ENCODE measurements around the gene PNMA8C. TPM values are rescaled to one million over a fixed set of nuclear protein-coding genes. Genes with fewer than 3 reads are reported as not detected.

PNMA8C gene
- total RNA-seq, 1 experiment from 2014 or later: not detected

DNA sequence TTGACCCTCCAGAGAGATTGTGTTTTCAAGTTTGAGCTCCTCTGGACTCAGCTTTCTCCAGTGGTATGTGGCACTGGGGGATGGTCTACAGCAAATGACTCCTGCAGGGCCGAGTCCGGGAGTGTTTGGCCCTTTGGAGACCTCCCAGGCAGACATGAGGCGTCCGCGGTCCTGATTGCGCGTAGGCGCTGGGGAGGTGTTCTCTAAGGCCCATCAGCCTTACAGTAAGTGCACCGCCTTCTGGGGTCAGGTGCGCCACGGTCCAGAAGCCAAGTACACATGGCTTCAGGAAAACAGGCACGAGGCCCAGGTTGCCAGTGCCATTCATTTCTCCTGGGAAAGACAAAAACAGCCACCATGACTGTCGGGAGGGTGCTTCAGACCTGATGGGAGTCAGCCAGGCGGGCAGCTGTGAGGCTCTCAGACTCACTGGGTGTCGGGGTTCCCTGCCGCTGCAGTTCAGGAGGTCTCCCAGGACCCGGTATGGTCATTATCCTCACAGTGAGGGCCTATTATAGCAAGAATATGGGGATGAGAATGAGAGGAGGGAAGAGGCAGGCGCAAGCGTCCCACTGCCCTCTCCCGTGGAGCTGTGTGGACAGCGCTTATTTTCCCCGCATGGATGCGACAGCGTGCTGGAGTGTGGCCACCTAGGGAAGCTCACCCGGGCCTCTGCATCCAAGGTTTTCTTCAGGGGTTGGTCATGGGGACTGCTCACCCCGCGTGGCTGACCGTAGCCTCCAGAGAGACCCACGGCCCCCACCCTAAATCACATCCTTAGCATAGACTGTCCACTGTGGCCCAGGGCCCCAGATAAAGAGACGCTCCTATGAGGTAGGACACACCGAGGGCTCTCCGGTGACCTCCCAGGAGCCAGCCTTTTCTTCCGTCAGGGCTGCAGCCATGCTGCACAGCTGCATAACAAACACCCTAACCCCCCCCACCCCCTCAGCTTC, 37.2 kb downstream of the PNMA8C start:
- no peaks in the 10 kb centered on the region for H3F3A ChIP-seq (ENCODE audit: low read length, unreplicated experiment)
- H3K27ac ChIP-seq (ENCODE audit: low read length): no peak overlapping the region
- ATAC-seq (no peak), DNase-seq (no peak)
- TF ChIP-seq EZH2 (IDR thresholded peaks at IDR 0.05; ENCODE audit: low read length, unreplicated experiment): no peak
- no peak for TF ChIP-seq EZH2phosphoT487 (IDR thresholded peaks at IDR 0.05; ENCODE audit: borderline replicate concordance, low read length)
- TF ChIP-seq, protein P1, sequence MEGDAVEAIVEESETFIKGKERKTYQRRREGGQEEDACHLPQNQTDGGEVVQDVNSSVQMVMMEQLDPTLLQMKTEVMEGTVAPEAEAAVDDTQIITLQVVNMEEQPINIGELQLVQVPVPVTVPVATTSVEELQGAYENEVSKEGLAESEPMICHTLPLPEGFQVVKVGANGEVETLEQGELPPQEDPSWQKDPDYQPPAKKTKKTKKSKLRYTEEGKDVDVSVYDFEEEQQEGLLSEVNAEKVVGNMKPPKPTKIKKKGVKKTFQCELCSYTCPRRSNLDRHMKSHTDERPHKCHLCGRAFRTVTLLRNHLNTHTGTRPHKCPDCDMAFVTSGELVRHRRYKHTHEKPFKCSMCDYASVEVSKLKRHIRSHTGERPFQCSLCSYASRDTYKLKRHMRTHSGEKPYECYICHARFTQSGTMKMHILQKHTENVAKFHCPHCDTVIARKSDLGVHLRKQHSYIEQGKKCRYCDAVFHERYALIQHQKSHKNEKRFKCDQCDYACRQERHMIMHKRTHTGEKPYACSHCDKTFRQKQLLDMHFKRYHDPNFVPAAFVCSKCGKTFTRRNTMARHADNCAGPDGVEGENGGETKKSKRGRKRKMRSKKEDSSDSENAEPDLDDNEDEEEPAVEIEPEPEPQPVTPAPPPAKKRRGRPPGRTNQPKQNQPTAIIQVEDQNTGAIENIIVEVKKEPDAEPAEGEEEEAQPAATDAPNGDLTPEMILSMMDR (conservative IDR thresholded peaks at IDR 0.05; ENCODE audit: low read depth, low read length): no peak
- H3K9ac ChIP-seq (ENCODE audit: low read length): no peak overlapping the region
- H3K27me3 ChIP-seq (ENCODE audit: low read length): no peaks in the 10 kb centered on the region
- H3K36me3 ChIP-seq (ENCODE audit: low read depth, low read length): peaks cover 7% of the 10 kb centered on the region; the same call in 1 of the 2 replicates
- no peaks in the 10 kb centered on the region for H3K9me2 ChIP-seq (replicated peaks; ENCODE audit: low read length)
- no peak overlapping the region for H3K4me2 ChIP-seq (ENCODE audit: low read length)
- H3K9me3 ChIP-seq (ENCODE audit: low read length): no peaks in the 10 kb centered on the region
- no TSS peak for BruUV-seq (replicated peaks)
- ChIA-PET CTCF (no interaction called here), POLR2A (ENCODE audit: unreplicated experiment) (no interaction called here)
- no peaks in the 10 kb centered on the region for H4K20me1 ChIP-seq (ENCODE audit: low read length)
- intact Hi-C loops (cut with micrococcal nuclease): no loop called here
- no peak overlapping the region for H2AFZ ChIP-seq (ENCODE audit: low read length)
- H3K79me2 ChIP-seq (ENCODE audit: low read length): no peaks in the 10 kb centered on the region
- H3K4me1 ChIP-seq (ENCODE audit: insufficient read depth, low read length): no peaks in the 10 kb centered on the region
- no peak overlapping the region for H3K4me3 ChIP-seq (ENCODE audit: low read length)

DNA sequence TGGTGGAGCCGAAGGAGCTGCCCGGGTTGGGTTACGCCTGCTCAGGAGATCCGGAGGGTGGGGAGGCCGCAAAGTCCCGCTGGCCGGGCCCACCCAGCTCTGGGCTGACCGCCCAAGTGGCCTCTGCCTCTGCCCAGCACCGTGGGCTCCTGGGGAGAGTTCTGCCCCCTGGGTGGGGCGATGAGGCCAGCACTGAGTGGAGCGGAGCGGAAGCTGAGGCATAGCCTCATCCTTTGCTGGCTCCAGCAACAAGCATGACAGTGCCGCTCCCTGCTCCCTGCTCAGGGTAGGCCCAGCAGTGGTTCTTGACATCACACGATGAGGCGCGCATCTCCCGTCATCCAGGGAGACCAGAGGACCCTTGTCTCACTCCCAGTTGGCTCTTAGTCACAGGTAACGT, 37.9 kb downstream of the PNMA8C start:
- Histone ChIP-seq H3K36me3 (ENCODE audit: low read depth, low read length) (peaks cover 7% of the 10 kb centered on the region; the same call in 1 of the 2 replicates), H3K4me2 (ENCODE audit: low read length) (no peak overlapping the region), H3K9ac (ENCODE audit: low read length) (no peak overlapping the region), H4K20me1 (ENCODE audit: low read length) (no peaks in the 10 kb centered on the region), H3K4me3 (ENCODE audit: low read length) (no peak overlapping the region), H3K27me3 (ENCODE audit: low read length) (no peaks in the 10 kb centered on the region), H3K79me2 (ENCODE audit: low read length) (no peaks in the 10 kb centered on the region), H3K4me1 (ENCODE audit: insufficient read depth, low read length) (no peaks in the 10 kb centered on the region), H3K9me2 (replicated peaks; ENCODE audit: low read length) (no peaks in the 10 kb centered on the region), H3F3A (ENCODE audit: low read length, unreplicated experiment) (no peaks in the 10 kb centered on the region), H3K27ac (ENCODE audit: low read length) (no peak overlapping the region), H3K9me3 (ENCODE audit: low read length) (no peaks in the 10 kb centered on the region), H2AFZ (ENCODE audit: low read length) (no peak overlapping the region)
- BruUV-seq (replicated peaks): no TSS peak
- ATAC-seq: no peak
- TF ChIP-seq EZH2 (IDR thresholded peaks at IDR 0.05; ENCODE audit: low read length, unreplicated experiment) (no peak), EZH2phosphoT487 (IDR thresholded peaks at IDR 0.05; ENCODE audit: borderline replicate concordance, low read length) (no peak)
- TF ChIP-seq, protein P1 (conservative IDR thresholded peaks at IDR 0.05; ENCODE audit: low read depth, low read length): no peak
- intact Hi-C loops (cut with micrococcal nuclease): no loop called here
- POLR2A ChIA-PET (ENCODE audit: unreplicated experiment): no interaction called here
- no peak for DNase-seq
- CTCF ChIA-PET: no interaction called here

All from PC-3 (cell line).